Neural cell (in vitro differentiated cells): ENCODE measurements around the gene LIG1. TPM values are rescaled to one million over a fixed set of nuclear protein-coding genes. Genes with fewer than 3 reads are reported as not detected.

Experiments
- H2AFZ ChIP-seq: fragments of 200-600, 300-800 bp; sonication (generic), shearing (Covaris generic); 2 replicates; pipeline ENCODE4 v1.6.0; 2014; ENCODE audit warnings: low read depth, mild to moderate bottlenecking, antibody characterized with exemption, low read length, moderate library complexity
- H3F3A ChIP-seq: fragments of 200-600 bp; shearing (Covaris generic); 2 replicates; pipeline ENCODE4 v1.6.1; 2016; ENCODE audit warnings: mild to moderate bottlenecking, moderate library complexity, mixed read lengths, antibody characterized with exemption, low read length; ENCODE audit not compliant: insufficient read depth, poor library complexity, severe bottlenecking
- H3K27ac ChIP-seq: fragments of 200-600, 300-800 bp; sonication (generic), shearing (Covaris generic); 2 replicates; pipeline ENCODE4 v1.5.1; 2014; ENCODE audit warnings: mild to moderate bottlenecking, low read length, moderate library complexity
- H3K27me3 ChIP-seq: fragments of 300-800, 200-600 bp; sonication (generic), shearing (Covaris generic); 2 replicates; pipeline ENCODE4 v1.6.0; 2014; ENCODE audit warnings: mild to moderate bottlenecking, low read depth, low read length, moderate library complexity; ENCODE audit not compliant: insufficient read depth
- H3K36me3 ChIP-seq: fragments of 300-800, 200-600 bp; sonication (generic), shearing (Covaris generic); 2 replicates; pipeline ENCODE4 v1.5.1; 2014; ENCODE audit warnings: mild to moderate bottlenecking, antibody characterized with exemption, low read length, moderate library complexity; ENCODE audit not compliant: insufficient read depth
- H3K4me2 ChIP-seq: fragments of 300-800, 200-600 bp; sonication (generic), shearing (Covaris generic); 2 replicates; pipeline ENCODE4 v1.6.0; 2014; ENCODE audit warnings: mild to moderate bottlenecking, low read length
- H3K4me3 ChIP-seq: fragments of 300-800, 200-600 bp; sonication (generic), shearing (Covaris generic); 2 replicates; pipeline ENCODE4 v1.5.1; 2014; ENCODE audit warnings: mild to moderate bottlenecking, low read length, moderate library complexity
- H3K79me2 ChIP-seq: fragments of 200-600 bp; shearing (Covaris generic); replicated peaks from 2 replicates; pipeline ENCODE4 v1.6.0; 2014; ENCODE audit warnings: mild to moderate bottlenecking, low read length, moderate library complexity; ENCODE audit not compliant: insufficient read depth
- H3K9ac ChIP-seq: fragments of 300-800, 200-600 bp; sonication (generic), shearing (Covaris generic); 2 replicates; pipeline ENCODE4 v1.6.1; 2016; ENCODE audit warnings: mild to moderate bottlenecking, low read length, mixed read lengths
- H3K9me2 ChIP-seq: fragments of 200-600 bp; shearing (Covaris generic); 2 replicates; pipeline ENCODE4 v1.6.1; 2016; ENCODE audit warnings: mild to moderate bottlenecking, low read length, mixed read lengths; ENCODE audit not compliant: insufficient read depth
- H3K9me3 ChIP-seq: fragments of 200-600, 300-800 bp; sonication (generic), shearing (Covaris generic); 2 replicates; pipeline ENCODE4 v1.6.1; 2016; ENCODE audit warnings: mild to moderate bottlenecking, mixed run types, low read length, moderate library complexity, mixed read lengths
- H4K20me1 ChIP-seq: fragments of 200-600 bp; shearing (Covaris generic); 2 replicates; pipeline ENCODE4 v1.6.1; 2016; ENCODE audit warnings: mild to moderate bottlenecking, mixed run types; ENCODE audit not compliant: insufficient read depth
- EP300 ChIP-seq: fragments of 450-650 bp; conservative IDR thresholded peaks from 2 replicates; pipeline ENCODE4 v1.6.1; 2014; ENCODE audit warnings: antibody characterized with exemption, mild to moderate bottlenecking, moderate library complexity; ENCODE audit not compliant: poor library complexity, severe bottlenecking
- EZH2 ChIP-seq: fragments of 200-600, 300-800 bp; shearing (Covaris generic), sonication (generic); IDR thresholded peaks from 2 replicates; pipeline ENCODE4 v1.6.1; 2014; ENCODE audit warnings: antibody characterized with exemption, low read length, borderline replicate concordance, mild to moderate bottlenecking; ENCODE audit not compliant: insufficient read depth, poor library complexity, severe bottlenecking
- MXI1 ChIP-seq: fragments of 450-650 bp; conservative IDR thresholded peaks from 2 replicates; pipeline ENCODE4 v1.6.1; 2014; ENCODE audit warnings: antibody characterized with exemption, mild to moderate bottlenecking; ENCODE audit not compliant: poor library complexity, severe bottlenecking
- POLR2AphosphoS5 ChIP-seq: IDR thresholded peaks from 2 replicates; pipeline ENCODE4 v1.6.1; 2012
- RAD21 ChIP-seq: fragments of 450-650 bp; conservative IDR thresholded peaks from 2 replicates; pipeline ENCODE4 v1.6.1; 2014; ENCODE audit warnings: antibody characterized with exemption, mild to moderate bottlenecking, moderate library complexity
- SMC3 ChIP-seq: fragments of 450-650 bp; conservative IDR thresholded peaks from 2 replicates; pipeline ENCODE4 v1.6.1; 2014; ENCODE audit warnings: antibody characterized with exemption, mild to moderate bottlenecking, moderate library complexity; ENCODE audit not compliant: poor library complexity
- TAF1 ChIP-seq: IDR thresholded peaks from 2 replicates; pipeline ENCODE4 v1.6.1; 2012; ENCODE audit warnings: low read depth
- polyA plus RNA-seq: library from polyadenylated mRNA; depleted of rRNA; stranded (reverse); fragments of >200 nt; gene quantifications from 2 replicates; pipeline ENCODE4 v1.2.3, GENCODE V29; 2014
- TF ChIP-seq, protein P1 (sequence below): IDR thresholded peaks from 2 replicates; pipeline ENCODE4 v1.6.1; 2012; ENCODE audit warnings: borderline replicate concordance
- TF ChIP-seq, protein P2 (sequence below): fragments of 450-650 bp; IDR thresholded peaks from 2 replicates; pipeline ENCODE4 v1.5.1; 2014; ENCODE audit warnings: antibody characterized with exemption, mild to moderate bottlenecking, moderate library complexity; ENCODE audit not compliant: poor library complexity, severe bottlenecking

LIG1 gene
- polyA plus RNA-seq, 1 donor from 2014 or later = 33.9 TPM

DNA sequence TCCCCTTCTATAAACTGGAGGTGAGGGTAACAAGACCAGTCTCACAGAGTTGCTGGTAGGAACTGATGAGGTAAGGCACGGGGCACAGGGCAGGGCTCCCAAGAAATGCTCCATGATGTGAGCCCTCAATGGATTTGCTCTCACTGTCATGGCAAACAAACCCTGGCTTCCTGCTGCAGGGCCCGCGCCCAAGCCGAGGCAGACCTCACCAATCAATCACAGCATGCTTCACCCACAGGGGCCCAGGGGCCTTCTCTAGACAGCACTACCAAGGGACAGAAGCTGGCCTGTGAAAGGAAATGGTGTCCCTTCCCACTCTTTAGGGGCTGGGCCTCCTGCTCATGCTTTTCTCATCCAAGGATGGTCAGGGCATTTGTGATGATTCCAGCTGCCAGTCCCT, 33.6 kb downstream of the LIG1 start:
- TF ChIP-seq, protein P1, sequence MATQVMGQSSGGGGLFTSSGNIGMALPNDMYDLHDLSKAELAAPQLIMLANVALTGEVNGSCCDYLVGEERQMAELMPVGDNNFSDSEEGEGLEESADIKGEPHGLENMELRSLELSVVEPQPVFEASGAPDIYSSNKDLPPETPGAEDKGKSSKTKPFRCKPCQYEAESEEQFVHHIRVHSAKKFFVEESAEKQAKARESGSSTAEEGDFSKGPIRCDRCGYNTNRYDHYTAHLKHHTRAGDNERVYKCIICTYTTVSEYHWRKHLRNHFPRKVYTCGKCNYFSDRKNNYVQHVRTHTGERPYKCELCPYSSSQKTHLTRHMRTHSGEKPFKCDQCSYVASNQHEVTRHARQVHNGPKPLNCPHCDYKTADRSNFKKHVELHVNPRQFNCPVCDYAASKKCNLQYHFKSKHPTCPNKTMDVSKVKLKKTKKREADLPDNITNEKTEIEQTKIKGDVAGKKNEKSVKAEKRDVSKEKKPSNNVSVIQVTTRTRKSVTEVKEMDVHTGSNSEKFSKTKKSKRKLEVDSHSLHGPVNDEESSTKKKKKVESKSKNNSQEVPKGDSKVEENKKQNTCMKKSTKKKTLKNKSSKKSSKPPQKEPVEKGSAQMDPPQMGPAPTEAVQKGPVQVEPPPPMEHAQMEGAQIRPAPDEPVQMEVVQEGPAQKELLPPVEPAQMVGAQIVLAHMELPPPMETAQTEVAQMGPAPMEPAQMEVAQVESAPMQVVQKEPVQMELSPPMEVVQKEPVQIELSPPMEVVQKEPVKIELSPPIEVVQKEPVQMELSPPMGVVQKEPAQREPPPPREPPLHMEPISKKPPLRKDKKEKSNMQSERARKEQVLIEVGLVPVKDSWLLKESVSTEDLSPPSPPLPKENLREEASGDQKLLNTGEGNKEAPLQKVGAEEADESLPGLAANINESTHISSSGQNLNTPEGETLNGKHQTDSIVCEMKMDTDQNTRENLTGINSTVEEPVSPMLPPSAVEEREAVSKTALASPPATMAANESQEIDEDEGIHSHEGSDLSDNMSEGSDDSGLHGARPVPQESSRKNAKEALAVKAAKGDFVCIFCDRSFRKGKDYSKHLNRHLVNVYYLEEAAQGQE = no peak
- no peaks in the 10 kb centered on the region for H3K36me3 ChIP-seq
- no peak overlapping the region for H3K9ac ChIP-seq

DNA sequence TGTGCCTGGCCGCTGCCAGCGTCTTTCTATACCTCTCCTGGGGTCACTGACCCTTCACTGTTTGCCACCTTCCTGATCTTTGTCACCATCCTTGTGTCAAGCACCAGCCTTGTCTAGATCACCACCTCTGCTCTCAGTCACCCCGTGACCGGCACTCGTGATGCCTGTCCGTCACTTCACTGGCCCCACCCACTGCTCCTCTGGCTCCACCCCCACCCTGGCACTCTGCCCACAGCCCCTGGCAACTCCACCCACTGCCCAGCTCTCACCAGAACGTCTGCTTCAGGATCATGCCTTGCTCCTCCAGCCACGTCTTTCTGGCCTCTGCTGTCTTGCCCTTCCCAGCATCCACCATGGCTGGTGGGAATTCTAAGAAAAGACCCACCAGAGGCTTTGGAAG, 34.7 kb downstream of the LIG1 start:
- TF ChIP-seq EP300 (no peak), TAF1 (no peak), POLR2AphosphoS5 (no peak), EZH2 (no peak), MXI1 (no peak), RAD21 (no peak), SMC3 (no peak)
- TF ChIP-seq, protein P1 = no peak
- TF ChIP-seq, protein P2, sequence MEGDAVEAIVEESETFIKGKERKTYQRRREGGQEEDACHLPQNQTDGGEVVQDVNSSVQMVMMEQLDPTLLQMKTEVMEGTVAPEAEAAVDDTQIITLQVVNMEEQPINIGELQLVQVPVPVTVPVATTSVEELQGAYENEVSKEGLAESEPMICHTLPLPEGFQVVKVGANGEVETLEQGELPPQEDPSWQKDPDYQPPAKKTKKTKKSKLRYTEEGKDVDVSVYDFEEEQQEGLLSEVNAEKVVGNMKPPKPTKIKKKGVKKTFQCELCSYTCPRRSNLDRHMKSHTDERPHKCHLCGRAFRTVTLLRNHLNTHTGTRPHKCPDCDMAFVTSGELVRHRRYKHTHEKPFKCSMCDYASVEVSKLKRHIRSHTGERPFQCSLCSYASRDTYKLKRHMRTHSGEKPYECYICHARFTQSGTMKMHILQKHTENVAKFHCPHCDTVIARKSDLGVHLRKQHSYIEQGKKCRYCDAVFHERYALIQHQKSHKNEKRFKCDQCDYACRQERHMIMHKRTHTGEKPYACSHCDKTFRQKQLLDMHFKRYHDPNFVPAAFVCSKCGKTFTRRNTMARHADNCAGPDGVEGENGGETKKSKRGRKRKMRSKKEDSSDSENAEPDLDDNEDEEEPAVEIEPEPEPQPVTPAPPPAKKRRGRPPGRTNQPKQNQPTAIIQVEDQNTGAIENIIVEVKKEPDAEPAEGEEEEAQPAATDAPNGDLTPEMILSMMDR = no peak
- H3K27ac ChIP-seq = no peak overlapping the region

More for the DNA sequence above, 33.6 kb downstream of the LIG1 start:
- no peaks in the 10 kb centered on the region for H3K9me2 ChIP-seq
- H4K20me1 ChIP-seq = no peaks in the 10 kb centered on the region
- no peaks in the 10 kb centered on the region for H3F3A ChIP-seq
- H3K27ac ChIP-seq = no peak overlapping the region
- no peaks in the 10 kb centered on the region for H3K27me3 ChIP-seq
- no peak overlapping the region for H3K4me2 ChIP-seq
- no peak overlapping the region for H3K4me3 ChIP-seq
- H3K9me3 ChIP-seq = no peaks in the 10 kb centered on the region
- H2AFZ ChIP-seq = no peak overlapping the region
- no peaks in the 10 kb centered on the region for H3K79me2 ChIP-seq

More for the DNA sequence above, 34.7 kb downstream of the LIG1 start:
- H4K20me1 ChIP-seq = no peaks in the 10 kb centered on the region
- no peaks in the 10 kb centered on the region for H3K9me2 ChIP-seq
- no peak overlapping the region for H3K9ac ChIP-seq
- H3F3A ChIP-seq = no peaks in the 10 kb centered on the region
- H3K27me3 ChIP-seq = no peaks in the 10 kb centered on the region
- no peaks in the 10 kb centered on the region for H3K79me2 ChIP-seq
- H3K36me3 ChIP-seq = no peaks in the 10 kb centered on the region
- no peak overlapping the region for H3K4me3 ChIP-seq
- H2AFZ ChIP-seq = no peak overlapping the region
- H3K4me2 ChIP-seq = no peak overlapping the region
- H3K9me3 ChIP-seq = no peaks in the 10 kb centered on the region
